HEK293T (cell line): ENCODE measurements around the gene BCAS1.

ENCODE experiments used
- CTCF ChIA-PET: fragments of 350-600 bp; formaldehyde crosslinking; extraction: SDS; loops from one replicate; lab custom pipeline; 2021; ENCODE audit warnings: antibody characterized with exemption, inconsistent platforms; lab: Yijun Ruan, JAX
- POLR2A ChIA-PET: fragments of 350-600 bp; formaldehyde crosslinking; extraction: SDS; loops from one replicate; lab custom pipeline; 2020; ENCODE audit warnings: antibody characterized with exemption, inconsistent platforms; lab: Yijun Ruan, JAX
- DNase-seq: peaks from one replicate; pipeline ENCODE4 v3.0.0; 2012; ENCODE audit warnings: mixed read lengths; ENCODE audit errors: extremely low spot score
- ARNT ChIP-seq: fragments of 450-650 bp; IDR thresholded peaks from 2 replicates; pipeline ENCODE4 v1.6.1; 2017; ENCODE audit warnings: mild to moderate bottlenecking
- BHLHE40 ChIP-seq: fragments of 450-650 bp; IDR thresholded peaks from 2 replicates; pipeline ENCODE4 v1.6.1; 2016; ENCODE audit warnings: mild to moderate bottlenecking, moderate library complexity, borderline replicate concordance
- CTBP1 ChIP-seq: fragments of 450-650 bp; IDR thresholded peaks from 2 replicates; pipeline ENCODE4 v1.6.1; 2016; ENCODE audit warnings: borderline replicate concordance
- ELF4 ChIP-seq: fragments of 450-650 bp; IDR thresholded peaks from 2 replicates; pipeline ENCODE4 v1.6.1; 2017; ENCODE audit warnings: antibody characterized with exemption
- FOXA1 ChIP-seq: fragments of 450-650 bp; IDR thresholded peaks from 2 replicates; pipeline ENCODE4 v1.6.1; 2016; ENCODE audit warnings: mild to moderate bottlenecking
- FOXK2 ChIP-seq: fragments of 450-650 bp; IDR thresholded peaks from 2 replicates; pipeline ENCODE4 v1.6.1; 2016; ENCODE audit warnings: mild to moderate bottlenecking
- FOXM1 ChIP-seq: fragments of 450-650 bp; IDR thresholded peaks from 2 replicates; pipeline ENCODE4 v1.6.1; 2017; ENCODE audit warnings: mild to moderate bottlenecking, borderline replicate concordance
- HDGF ChIP-seq: fragments of 450-650 bp; IDR thresholded peaks from 2 replicates; pipeline ENCODE4 v1.6.1; 2017; ENCODE audit warnings: antibody characterized with exemption, borderline replicate concordance
- L3MBTL2 ChIP-seq: fragments of 450-650 bp; conservative IDR thresholded peaks from 2 replicates; pipeline ENCODE4 v1.6.1; 2016; ENCODE audit warnings: mild to moderate bottlenecking
- LEF1 ChIP-seq: fragments of 450-650 bp; IDR thresholded peaks from 2 replicates; pipeline ENCODE4 v1.6.1; 2017; ENCODE audit warnings: mild to moderate bottlenecking, borderline replicate concordance
- NFRKB ChIP-seq: fragments of 450-650 bp; IDR thresholded peaks from 2 replicates; pipeline ENCODE4 v1.6.1; 2016; ENCODE audit warnings: mild to moderate bottlenecking, moderate library complexity
- PKNOX1 ChIP-seq: fragments of 450-650 bp; IDR thresholded peaks from 2 replicates; pipeline ENCODE4 v1.6.1; 2016
- SP1 ChIP-seq: fragments of 450-650 bp; IDR thresholded peaks from 2 replicates; pipeline ENCODE4 v1.6.1; 2017
- SUZ12 ChIP-seq: fragments of 450-650 bp; IDR thresholded peaks from 2 replicates; pipeline ENCODE4 v1.6.1; 2016; ENCODE audit warnings: mild to moderate bottlenecking
- TARDBP ChIP-seq: fragments of 450-650 bp; IDR thresholded peaks from 2 replicates; pipeline ENCODE4 v1.6.1; 2016
- ZNF384 ChIP-seq: fragments of 450-650 bp; IDR thresholded peaks from 2 replicates; pipeline ENCODE4 v1.6.1; 2016

Gene BCAS1

GRCh38 chr20:54005524-54005923 lies 64.9 kb downstream of the BCAS1 start:
- POLR2A ChIA-PET: no interaction called here

GRCh38 chr20:54004445-54004844 lies 65.9 kb downstream of the BCAS1 start:
- ChIA-PET CTCF (interaction anchor here (1.3 kb wide), 1 partner anchor 10 kb away, joined by 4 read pairs; no protein-coding TSS in a partner anchor), POLR2A (no interaction called here)
- TF ChIP-seq BHLHE40 (no peak), FOXM1 (no peak), TARDBP (no peak)
- no peak for DNase-seq

More at GRCh38 chr20:54005524-54005923, 64.9 kb downstream of the BCAS1 start:
- TF ChIP-seq SUZ12 (no peak), PKNOX1 (no peak), LEF1 (no peak), ZNF384 (no peak), FOXM1 (no peak), FOXA1 (no peak), BHLHE40 (no peak), CTBP1 (no peak), ARNT (no peak), FOXK2 (no peak), HDGF (no peak), ELF4 (no peak)
- DNase-seq: no peak
- CTCF ChIA-PET: interaction anchor here (1.3 kb wide), 1 partner anchor 11 kb away, joined by 4 read pairs; no protein-coding TSS in a partner anchor

- no peak for DNase-seq
- TF ChIP-seq CTBP1 (no peak), L3MBTL2 (no peak), TARDBP (no peak), ZNF384 (no peak), NFRKB (no peak), SUZ12 (no peak), SP1 (no peak), BHLHE40 (no peak), HDGF (no peak), LEF1 (no peak), FOXM1 (no peak), ELF4 (no peak), FOXK2 (no peak), FOXA1 (no peak), ARNT (no peak), PKNOX1 (no peak)
- ChIA-PET POLR2A (no interaction called here), CTCF (no interaction called here)
Measured at GRCh38 chr20:54002741-54003140, 67.7 kb downstream of the BCAS1 start.

GRCh38 chr20:54002056-54002575 lies 68.3 kb downstream of the BCAS1 start:
- TF ChIP-seq SP1 (no peak), PKNOX1 (no peak), ARNT (no peak), L3MBTL2 (no peak), ZNF384 (no peak), FOXM1 (no peak), TARDBP (no peak)
- ChIA-PET POLR2A (no interaction called here), CTCF (no interaction called here)
- no peak for DNase-seq

GRCh38 chr20:54000914-54001313 lies 69.5 kb downstream of the BCAS1 start:
- CTCF ChIA-PET: no interaction called here
- TF ChIP-seq LEF1 (no peak), ARNT (no peak), FOXA1 (no peak), L3MBTL2 (no peak), SUZ12 (no peak), SP1 (no peak), FOXK2 (no peak)

GRCh38 chr20:54000262-54000661 lies 70.1 kb downstream of the BCAS1 start:
- ChIA-PET CTCF (no interaction called here), POLR2A (no interaction called here)
- no peak for DNase-seq
- TF ChIP-seq HDGF: no peak
- no peak for TF ChIP-seq CTBP1
- TF ChIP-seq TARDBP: no peak
- no peak for TF ChIP-seq L3MBTL2
- TF ChIP-seq ELF4: no peak
- no peak for TF ChIP-seq ZNF384
- no peak for TF ChIP-seq FOXM1
- TF ChIP-seq FOXK2: no peak
- no peak for TF ChIP-seq BHLHE40
- TF ChIP-seq ARNT: no peak
- TF ChIP-seq SUZ12: no peak
- no peak for TF ChIP-seq NFRKB

More at GRCh38 chr20:54000914-54001313, 69.5 kb downstream of the BCAS1 start:
- POLR2A ChIA-PET: no interaction called here
- DNase-seq: no peak
